GM21619 (cell line): ENCODE data around the gene IL10RB.

Experiments
- ATAC-seq: cut with Tn5 transposase; IDR thresholded peaks from one replicate; pipeline ENCODE4 v1.9.1; 2021; ENCODE audit not compliant: unreplicated experiment

IL10RB gene

DNA sequence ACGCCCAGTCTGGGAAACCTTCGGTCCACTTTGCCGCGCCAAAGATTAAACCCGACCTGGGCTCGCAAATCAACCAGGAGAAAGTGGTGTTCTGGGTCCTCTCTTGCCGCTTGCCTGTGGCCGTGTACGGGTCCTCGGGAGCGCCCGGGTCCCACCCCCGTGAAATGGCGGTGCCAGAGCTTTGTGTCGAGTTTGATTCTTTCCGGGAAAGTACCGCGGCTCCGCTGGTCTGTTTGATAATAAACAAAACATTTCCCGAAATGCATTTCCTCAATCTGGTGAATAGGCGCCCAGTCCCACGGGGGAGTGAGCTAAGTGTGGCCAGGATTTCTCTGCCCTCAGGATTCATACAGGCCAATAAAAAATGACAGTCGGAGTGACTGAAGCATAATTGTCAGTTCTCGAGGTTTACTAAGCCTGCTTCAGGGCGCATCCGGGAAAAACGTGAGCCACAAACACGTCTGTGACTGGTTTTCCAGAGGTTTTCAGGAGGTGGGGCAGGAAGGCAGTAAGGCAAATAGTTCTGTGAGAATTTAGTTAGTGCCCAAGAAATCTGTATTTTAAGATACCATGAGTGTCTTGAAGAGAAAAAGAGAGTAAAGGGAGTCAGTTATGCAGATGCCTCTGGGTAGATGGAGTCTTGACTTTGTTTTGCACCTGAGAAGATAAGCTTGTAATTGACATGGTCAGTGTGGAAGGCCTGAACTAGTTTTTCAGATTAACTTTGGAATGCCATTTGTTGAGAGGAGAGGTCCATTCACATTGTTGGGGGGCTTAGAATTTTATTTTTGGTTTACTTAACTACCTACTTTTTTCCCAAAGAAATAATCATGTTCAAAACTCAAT is 59.3 kb downstream of the IL10RB start:
- peak; percentile 29 for ATAC-seq

DNA sequence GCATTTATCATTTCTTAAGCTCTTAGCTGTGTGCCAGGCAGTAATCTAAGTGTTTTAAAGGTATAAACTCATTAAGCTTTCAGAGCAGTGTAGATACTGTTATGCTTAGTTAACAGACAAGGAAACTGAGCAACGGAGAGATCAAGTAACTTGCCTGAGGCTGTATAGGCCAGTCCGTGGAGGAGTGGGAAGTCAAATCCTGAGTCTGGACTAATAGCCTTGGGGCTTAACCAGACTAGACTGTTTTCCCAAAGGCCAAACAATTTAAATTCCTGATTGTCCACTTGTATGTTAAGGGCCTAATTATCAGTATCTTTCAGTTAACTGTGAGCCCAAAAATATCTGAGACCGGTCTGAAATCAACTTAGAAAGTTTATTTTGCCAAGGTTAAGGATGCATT is 61.2 kb downstream of the IL10RB start:
- no peak for ATAC-seq

DNA sequence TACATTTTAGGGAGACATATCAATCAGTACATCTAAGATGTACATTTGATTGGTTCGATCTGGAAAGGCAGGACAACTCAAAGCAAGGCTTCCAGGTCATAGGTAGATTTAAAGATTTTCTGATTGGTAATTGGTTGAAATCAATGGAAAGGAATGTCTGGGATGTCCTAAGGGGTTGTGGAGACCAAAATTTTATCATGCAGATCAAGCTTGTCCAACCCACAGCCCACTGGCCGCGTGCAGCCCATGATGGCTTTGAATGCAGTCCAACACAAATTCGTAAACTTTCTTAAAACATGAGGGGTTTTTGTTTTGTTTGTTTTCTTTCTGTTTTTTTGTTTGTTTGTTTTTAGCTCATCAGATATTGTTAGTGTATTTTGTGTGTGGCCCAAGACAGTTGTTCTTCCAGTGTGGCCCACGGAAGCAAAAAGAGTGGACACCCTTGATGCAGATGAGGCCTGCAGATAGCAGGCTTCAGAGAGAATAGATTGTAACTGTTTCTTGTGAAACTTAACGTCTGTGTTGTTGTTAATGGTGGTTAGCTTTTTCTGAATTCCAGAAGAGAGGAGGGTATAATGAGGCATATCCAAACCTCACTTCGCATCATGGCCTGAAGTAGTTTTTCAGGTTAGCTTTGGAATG is 61.7 kb downstream of the IL10RB start:
- ATAC-seq = no peak

DNA sequence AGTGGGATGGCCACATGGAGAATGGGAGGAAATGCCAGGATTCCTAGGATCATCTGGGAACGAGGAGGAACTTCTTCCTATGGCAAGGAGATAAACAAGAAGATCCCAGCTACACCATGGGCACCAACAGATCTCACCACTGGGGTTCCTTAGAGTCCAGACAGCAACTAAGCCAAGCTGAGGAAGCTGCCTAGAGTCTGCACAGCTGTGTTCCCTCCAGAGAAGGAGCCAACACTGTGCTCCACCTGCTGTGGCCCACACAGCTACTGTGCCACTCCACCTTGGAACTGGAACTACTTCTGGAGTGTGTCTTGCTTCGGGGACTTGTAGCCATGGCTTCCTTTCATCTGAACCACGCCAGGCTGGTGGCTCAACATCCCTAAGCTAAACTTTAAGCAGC is 64.6 kb downstream of the IL10RB start:
- no peak for ATAC-seq

DNA sequence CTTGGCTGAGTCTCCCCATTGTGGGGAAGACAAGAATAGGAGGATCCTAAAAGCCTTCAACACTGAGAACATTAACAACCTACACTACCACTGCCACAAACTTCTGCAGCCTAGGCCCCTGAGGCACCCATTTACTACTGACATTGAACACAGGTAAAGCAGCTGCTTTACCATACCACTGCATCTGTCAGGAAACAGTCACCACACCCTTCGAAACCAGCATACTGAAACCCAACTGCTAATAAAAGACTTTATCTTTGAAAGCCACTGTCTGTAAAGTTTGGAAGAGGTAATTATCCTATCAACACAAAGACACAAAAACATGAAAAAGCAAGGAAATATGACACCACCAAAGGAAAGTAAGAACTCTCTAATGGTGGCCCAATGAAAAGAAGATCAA is 66.0 kb downstream of the IL10RB start:
- ATAC-seq = peak; percentile 88

DNA sequence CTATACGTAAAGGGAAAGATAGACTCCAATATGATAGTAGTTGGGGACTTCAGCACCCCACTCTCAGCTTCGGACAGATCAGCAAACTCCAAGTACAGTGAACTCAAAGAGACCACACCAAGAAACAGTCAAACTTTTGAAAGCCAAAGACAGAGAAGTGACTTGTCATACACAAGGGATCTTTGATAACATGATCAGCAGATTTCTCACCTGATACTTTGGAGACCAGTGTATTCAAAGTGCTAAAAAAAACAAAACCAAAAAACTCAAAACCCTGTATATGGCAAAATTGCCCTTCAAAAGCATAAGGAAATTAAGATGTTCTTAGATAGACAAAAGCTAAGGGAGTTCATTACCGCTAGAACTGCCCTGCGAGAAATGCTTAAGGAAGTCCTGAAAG is 68.0 kb downstream of the IL10RB start:
- ATAC-seq = no peak

DNA sequence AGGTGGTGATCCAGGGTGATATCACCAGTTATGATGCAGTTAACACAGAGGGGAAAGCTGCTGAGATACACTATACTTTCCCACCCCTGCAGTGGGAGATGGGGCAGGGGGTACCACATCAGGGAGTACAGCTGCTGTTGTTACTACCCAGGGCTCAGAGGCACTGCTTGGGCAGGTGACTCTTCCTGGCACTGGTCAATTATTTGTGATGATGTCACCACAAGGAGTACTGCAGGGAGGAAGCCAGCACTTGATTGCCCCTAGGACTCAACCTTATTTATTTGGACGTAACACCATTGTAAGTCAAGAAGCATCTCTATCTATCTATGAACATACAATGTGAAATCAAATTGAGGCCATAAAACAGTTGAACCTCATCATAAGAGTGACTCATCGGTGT is 68.7 kb downstream of the IL10RB start:
- ATAC-seq = no peak

DNA sequence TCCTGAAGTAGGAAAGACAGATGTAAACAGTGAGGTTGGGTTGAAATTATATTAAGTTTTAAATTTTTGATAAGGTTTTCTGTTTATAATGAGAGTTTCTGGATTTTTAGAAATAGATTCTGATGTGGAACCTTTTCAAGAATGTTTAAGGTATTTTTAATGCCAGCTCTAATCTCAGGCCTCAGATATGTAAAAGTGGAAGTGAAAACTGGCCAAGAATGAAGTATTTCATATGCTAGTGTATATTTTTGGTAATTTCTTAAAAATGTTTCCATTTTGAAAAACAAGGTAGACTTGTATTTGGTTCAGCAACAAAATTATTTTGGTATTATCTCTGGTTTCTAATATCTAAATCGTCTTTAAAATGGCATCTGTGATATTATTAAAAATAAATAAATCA is 73.0 kb downstream of the IL10RB start:
- ATAC-seq = no peak

DNA sequence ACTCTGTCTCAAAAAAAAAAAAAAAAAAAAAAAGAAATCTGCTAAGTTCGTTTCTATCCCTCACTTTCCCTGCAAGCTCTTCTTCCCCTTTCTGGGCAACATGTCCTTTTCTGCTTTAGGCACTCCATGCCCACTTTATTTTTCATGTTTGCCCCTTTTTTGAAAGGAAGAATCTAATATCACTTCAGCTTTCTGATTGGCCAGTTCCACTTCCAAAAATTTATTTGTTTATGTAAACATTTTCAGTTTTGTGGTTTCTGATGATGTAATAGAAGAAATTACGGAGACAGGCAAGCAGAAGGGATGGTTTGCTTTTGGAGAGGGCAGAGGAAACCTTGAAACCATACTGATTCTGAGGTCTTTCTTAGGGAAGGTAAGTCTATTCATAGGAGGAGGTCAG is 73.8 kb downstream of the IL10RB start:
- ATAC-seq = no peak

DNA sequence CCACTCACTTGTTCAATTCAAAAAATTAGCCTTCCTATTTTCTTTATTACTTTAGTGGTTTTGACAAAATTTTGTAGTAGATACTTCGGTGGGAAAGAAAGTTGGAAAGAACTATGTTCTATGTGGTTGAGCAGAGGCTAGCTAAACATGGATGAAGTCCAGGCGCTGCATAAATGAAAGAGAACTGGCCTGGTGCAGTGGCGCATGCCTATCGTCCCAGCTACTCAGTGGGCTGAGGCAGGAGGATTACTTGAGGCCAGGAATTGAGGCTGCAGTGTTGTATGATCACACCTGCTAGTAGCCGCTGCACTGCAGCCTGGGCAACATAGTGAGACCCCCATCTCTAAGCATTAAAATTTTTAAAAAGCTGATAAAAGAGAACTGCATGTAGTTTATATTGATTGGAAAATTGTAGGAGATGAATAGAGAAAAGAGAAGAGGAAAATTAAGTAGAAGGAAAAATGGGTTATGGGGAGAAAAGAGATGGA is 79.6 kb downstream of the IL10RB start:
- no peak for ATAC-seq
